NCI-H524 (cell line): ENCODE measurements around the gene HTT-AS.

Experiments
- DNase-seq, 2 experiments: peaks; one replicate each; lab custom pipeline; 2025; lab: John Stamatoyannopoulos, UW

Gene HTT-AS

DNA sequence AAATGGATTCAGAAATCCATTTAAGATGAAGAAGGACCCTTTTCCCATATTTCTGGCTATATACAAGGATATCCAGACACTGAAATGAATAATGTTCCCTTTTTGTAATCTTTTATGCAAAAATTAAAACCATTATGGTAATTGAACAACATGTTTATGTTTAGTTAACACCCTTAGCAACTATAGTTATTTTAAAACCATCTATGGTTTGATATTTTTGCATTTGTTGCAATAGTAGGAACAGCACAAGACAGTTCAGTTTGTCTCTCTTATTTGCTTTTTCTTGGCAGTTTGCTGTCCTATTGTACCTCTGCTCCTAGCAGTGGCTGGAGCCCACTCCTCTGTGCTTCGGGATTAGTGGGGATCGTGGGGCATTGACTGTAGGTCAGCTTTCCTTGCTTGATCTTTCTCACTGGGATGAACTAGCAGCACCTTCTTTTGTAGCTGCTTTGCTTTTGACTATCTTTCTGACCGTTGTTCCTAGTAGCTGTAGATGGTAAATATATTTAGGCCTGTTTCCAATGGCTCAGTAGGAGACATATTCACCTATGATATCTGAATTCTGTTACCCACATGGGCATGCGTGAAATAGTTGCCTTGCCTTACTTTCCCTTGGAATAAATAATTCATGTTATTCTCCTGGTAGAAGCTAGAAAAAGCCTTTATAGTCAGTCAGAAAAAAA lies 12.9 kb upstream of the HTT-AS start:
- no peak for DNase-seq

DNA sequence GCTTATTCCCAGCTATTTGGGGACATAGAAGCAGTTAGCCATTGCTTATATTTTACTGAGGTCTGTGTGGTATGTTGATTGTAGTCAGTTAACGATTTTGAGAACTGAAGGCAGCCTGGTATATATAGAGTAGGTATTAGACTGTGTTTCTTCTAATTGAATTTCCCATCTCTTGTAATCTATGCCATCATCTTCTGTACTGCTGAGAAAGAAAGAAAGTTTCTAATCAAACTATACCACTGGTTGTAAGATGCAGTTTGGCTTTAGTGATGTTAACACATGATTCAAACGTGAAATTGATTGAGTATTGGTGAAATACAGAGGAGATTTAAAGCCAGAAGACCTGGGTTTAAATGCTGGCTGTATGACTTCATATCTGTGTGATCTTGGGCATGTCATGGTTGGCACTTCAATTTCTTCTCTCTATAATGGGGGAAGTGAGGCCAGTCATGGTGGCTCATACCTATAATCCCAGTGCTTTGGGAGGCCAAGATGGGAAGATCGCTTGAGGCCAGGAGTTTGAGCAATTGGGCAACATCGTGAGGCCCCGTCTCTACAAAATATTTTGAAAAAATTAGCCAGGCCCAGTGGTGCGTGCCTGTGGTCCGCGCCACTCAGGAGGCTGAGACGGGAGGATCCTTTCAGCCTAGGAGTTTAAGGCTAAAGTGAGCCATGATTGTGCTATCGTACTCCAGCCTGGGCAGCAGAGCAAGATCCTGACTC lies 11.8 kb upstream of the HTT-AS start:
- no peak for DNase-seq

DNA sequence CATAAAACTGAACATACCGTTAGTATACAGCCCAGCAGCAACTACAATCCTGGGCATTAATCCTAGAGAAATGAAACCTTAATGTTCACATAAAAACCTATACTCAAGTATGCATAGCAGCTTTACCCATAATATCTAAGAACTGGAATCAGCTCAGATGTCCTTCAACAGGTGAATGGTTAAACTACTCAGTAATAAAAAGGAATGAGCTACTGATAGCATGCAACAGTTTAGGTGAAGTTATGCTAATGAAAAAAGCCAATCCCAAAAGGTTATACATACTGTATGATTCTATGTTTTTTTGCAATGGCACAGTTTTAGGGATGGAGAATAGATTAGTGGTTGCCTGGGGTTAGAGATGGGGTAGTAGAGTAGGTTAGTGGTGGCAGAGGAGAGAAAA lies 9.4 kb upstream of the HTT-AS start:
- DNase-seq, result no peak

DNA sequence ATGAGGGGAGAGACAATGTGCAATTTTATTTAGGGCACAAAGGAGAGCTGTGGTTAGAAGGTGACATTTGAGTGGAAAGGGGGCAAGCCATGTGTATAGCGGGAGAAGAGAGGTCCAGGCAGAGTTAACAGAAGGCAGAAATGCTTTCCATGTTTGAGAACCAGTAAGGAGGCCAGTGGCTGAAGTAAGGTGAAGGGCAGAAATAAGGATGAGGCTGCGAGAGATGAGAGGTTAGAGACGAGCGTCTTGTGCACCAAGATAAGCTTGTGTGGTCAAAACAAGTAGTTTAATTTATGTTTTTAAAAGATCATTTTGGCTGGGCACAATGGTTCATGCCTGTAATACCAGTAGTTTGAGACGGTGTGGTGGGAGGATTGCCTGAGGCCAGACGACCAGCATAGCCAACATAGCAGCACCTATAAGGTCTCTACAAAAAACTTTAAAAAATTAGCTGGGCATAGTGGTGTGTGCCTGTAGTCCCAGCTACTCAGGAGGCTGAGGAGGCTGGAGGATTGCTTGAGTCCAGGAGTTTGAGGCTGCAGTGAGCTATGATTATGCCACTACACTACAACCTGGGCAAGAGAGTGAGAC lies 8.7 kb upstream of the HTT-AS start:
- no peak for DNase-seq

DNA sequence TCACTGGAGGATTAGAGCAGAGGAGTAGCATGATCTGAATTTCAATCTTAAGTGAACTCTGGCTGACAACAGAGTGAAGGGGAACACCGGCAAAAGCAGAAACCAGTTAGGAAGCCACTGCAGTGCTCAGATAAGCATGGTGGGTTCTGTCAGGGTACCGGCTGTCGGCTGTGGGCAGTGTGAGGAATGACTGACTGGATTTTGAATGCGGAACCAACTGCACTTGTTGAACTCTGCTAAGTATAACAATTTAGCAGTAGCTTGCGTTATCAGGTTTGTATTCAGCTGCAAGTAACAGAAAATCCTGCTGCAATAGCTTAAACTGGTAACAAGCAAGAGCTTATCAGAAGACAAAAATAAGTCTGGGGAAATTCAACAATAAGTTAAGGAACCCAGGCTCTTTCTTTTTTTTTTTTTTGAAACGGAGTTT lies 5.4 kb upstream of the HTT-AS start:
- DNase-seq, result no peak

DNA sequence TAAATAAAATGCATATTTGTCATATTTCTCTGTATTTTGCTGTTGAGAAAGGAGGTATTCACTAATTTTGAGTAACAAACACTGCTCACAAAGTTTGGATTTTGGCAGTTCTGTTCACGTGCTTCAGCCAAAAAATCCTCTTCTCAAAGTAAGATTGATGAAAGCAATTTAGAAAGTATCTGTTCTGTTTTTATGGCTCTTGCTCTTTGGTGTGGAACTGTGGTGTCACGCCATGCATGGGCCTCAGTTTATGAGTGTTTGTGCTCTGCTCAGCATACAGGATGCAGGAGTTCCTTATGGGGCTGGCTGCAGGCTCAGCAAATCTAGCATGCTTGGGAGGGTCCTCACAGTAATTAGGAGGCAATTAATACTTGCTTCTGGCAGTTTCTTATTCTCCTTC lies 3.5 kb upstream of the HTT-AS start:
- DNase-seq, result no peak

DNA sequence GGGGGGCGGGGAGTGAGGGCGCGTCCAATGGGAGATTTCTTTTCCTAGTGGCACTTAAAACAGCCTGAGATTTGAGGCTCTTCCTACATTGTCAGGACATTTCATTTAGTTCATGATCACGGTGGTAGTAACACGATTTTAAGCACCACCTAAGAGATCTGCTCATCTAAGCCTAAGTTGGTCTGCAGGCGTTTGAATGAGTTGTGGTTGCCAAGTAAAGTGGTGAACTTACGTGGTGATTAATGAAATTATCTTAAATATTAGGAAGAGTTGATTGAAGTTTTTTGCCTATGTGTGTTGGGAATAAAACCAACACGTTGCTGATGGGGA lies 1.3 kb upstream of the HTT-AS start:
- no peak for DNase-seq

DNA sequence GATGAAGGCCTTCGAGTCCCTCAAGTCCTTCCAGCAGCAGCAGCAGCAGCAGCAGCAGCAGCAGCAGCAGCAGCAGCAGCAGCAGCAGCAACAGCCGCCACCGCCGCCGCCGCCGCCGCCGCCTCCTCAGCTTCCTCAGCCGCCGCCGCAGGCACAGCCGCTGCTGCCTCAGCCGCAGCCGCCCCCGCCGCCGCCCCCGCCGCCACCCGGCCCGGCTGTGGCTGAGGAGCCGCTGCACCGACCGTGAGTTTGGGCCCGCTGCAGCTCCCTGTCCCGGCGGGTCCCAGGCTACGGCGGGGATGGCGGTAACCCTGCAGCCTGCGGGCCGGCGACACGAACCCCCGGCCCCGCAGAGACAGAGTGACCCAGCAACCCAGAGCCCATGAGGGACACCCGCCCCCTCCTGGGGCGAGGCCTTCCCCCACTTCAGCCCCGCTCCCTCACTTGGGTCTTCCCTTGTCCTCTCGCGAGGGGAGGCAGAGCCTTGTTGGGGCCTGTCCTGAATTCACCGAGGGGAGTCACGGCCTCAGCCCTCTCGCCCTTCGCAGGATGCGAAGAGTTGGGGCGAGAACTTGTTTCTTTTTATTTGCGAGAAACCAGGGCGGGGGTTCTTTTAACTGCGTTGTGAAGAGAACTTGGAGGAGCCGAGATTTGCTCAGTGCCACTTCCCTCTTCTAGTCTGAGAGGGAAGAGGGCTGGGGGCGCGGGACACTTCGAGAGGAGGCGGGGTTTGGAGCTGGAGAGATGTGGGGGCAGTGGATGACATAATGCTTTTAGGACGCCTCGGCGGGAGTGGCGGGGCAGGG lies 711 bp upstream of the HTT-AS start:
- peak; percentile 48 to 67 for DNase-seq

DNA sequence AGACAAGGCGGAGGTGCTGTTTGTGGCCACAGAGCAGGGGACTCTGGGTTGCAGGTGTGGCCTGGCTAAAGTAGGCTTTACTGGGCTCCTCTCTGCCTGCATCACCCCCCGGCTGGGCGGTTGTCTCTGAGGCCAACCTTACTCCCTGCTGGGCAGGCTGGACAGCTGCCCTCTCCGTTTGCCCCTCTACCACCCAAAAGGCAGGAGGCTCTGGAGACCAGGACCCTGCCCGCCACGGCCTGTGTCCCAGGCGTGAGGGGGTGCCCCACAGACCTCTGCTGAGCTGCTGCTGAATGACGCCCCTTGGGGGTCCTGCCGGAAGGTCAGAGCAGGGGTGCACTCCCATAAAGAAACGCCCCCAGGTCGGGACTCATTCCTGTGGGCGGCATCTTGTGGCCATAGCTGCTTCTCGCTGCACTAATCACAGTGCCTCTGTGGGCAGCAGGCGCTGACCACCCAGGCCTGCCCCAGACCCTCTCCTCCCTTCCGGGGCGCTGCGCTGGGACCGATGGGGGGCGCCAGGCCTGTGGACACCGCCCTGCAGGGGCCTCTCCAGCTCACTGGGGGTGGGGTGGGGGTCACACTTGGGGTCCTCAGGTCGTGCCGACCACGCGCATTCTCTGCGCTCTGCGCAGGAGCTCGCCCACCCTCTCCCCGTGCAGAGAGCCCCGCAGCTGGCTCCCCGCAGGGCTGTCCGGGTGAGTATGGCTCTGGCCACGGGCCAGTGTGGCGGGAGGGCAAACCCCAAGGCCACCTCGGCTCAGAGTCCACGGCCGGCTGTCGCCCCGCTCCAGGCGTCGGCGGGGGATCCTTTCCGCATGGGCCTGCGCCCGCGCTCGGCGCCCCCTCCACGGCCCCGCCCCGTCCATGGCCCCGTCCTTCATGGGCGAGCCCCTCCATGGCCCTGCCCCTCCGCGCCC lies 920 bp downstream of the HTT-AS start:
- DNase-seq, result peak in 1 of 2 experiments; percentile 36

DNA sequence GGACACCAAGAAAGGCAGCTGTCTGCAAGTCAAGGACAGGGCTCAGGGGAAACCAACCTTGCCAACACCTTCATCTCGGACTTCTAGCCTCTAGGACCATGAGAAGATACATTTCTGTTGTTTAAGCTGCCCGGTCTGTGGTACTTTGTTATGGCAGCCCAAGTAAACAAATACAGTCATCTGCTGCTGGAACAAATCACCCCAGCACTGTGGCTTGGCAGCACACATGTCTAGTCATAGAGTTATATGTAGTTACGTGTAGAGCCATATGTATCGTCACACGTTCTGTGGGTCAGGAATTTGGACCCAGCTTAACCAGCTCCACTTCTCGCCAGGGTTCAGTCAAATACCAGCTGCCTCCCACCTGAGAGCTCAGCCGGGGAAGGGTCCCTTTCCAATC lies 2.5 kb downstream of the HTT-AS start:
- DNase-seq, result no peak

DNA sequence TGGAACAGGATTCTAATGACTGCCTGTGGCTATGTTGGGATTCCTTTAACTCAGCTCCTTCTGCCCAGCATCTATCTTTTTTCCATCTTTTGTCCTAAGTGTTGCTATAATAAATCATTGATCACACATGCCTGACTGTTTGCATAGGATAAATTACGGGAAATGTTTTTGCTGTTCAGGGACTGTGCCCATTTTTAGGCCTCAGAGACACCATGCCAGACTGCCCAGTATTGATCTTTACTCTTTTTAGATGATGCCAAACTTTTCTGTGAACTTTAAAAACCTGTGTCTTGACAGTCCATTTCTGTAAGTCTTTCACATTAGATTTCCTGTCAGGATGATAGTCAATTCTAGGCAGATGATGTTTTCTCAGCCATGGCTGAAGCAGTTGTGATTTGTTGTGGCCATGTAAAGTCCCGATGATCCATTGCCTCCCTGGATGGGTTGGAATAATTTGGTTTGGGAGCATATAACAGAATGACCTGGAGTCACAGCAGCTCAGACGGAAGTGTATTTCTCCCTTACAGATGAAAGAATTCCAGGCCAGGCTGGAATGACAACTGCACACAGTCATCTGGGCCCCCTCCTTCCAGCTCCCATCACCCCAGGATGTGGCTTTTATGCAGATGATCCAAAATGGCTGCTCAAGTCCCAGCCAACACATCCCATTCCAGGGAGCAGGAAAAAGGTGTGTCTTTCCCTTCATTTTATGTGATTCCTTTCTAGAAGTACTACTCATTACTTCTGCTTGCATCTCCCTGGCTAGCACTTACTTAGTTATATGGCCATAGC lies 3.4 kb downstream of the HTT-AS start:
- no peak for DNase-seq

DNA sequence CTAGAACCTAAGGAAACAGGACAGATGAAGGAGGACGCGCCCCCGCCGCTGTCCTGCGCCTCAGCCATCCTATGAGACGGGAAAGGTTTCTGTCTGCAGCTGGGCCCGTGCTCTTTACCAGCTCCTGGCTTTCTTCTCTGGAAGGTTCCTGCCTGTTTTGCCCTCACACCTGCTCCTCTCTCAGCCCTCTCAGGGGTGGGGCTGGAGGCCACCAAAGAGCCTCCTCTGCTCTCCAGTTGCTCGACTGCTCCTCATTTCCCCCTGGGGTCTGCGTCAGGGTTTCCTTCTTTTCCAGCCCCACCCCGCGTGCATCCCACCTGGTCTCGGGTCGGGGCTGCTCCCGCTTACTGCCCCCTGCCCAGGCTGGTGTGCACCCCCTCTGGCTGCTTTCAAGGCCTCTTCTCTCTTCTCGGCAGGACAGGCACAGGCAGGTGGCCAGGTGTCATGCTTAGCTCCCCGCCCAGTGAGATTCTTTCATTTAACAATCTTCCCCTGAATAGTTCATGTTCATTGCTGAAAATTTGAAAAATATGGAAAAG lies 4.6 kb downstream of the HTT-AS start:
- no peak for DNase-seq

DNA sequence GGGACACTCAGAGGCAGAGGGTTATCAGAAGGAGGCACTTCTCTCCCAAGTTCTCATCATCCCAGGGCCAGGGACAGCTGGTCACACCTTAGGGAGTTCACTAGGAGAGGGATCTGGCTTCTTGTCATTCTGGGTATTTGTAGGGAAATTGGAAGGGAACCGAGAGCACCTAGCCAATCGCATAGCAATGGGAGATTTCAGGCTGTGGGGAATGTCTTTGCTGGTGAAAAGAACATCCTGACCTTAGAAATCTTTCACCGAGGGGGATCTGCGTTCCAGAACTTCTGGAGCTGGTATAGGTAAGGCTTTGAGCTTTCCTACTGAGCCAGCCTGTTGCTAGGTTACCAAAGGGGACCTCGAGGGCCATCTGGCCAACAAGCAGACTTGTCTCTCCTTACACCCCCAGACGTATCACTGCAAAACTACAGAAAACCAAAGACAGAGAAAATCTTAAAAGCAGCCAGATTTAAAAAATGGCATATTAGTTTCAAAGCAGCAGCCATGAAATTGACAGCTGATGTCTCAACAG lies 6.8 kb downstream of the HTT-AS start:
- peak; percentile 29 to 79 for DNase-seq

DNA sequence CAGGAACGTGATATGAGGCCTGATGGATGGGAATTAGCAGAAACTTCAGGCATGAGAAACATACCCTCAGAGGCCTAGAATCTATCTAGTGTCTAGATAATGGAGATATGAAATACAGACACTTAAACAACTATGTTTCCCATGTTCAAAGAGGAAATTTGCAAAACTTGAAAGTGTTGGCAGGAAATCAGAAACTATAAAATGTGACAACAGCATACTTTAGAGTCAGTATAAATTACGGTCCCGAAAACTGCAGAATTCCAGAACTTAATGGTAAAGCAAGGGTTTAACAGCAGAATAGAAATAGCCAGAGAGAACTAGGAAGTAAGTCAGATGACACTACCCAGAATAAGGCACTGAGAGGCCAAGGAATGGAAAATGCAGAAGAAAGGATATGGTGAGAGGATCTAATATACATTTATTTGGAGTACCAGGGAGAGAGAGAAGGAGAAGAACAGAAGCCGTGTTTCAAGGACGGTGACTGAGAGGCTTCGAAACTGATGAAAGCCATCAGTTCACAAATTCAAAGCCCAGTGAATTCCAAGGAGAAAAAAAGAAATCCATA lies 7.4 kb downstream of the HTT-AS start:
- DNase-seq, result no peak

DNA sequence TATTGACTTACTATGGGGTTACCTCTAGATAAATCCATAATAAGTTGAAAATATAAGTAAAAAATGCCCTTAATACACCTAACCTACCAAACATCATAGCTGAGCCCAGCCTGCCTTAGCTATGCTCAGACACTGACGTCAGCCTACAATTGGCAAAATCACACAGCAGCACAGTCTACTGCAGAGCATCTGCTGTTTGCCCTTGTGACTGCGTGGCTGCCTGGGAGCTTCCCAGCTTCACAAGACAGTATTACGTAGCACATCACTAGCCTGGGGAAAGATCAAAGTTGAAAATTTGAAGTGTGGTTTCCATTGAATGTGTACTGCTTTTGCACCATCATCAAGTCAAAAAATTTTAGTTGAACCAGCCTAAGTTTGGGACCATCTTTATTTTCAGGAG lies 8.8 kb downstream of the HTT-AS start:
- no peak for DNase-seq

DNA sequence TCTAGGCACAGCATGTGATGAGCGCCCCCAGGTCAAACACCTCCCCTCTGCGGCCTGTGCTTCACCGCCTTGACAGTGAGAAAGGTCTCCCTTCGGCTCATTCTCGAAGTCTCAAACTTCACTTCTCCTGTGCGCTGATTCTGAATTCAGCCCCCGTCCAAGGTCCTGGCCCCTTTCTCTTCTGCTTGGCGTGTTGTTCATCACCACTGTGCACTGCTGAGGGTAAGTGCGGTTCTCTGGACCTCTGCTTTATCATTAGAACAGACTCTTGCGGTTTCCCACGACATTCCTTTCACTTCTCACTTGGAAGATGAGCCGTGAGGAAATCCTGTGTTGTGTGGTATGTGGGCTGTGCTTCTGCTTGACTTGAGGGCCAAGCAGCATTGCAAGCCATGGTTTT lies 11.9 kb downstream of the HTT-AS start:
- DNase-seq, result no peak

DNA sequence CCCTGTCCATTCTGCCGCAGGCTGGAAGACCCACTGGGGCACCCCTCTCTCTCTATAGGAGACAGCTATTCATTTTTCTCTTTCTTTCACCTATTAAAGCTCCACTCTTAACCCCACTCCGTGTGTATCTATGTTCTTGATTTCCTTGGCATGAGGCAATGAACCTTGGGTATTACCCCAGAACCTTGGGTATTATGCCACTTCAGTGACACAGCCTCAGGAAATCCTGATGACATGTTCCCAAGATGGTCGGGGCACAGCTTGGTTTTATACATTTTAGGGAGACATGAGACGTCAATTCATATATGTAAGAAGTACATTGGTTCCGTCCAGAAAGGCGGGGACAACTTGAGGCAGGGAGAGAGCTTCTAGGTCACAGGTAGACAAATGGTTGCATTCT lies 13.4 kb downstream of the HTT-AS start:
- no peak for DNase-seq

DNA sequence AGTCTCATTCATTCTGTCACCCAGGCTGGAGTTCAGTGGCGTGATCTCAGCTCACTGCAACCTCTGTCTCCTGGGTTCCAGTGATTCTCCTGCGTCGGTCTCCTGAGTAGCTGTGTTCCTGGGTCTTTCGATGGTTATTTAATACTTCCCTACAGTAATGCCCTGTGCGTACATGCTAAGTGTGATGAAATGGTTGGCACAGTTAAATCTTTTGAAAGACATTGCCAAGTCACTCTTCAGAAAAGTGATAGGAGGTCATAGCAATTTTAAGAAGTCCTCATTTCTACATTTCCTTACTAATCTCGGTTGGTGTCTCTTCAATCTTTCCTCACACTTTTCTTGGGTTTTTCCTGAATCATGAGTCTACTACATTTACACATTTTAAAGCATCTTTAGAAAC lies 14.4 kb downstream of the HTT-AS start:
- DNase-seq, result no peak

DNA sequence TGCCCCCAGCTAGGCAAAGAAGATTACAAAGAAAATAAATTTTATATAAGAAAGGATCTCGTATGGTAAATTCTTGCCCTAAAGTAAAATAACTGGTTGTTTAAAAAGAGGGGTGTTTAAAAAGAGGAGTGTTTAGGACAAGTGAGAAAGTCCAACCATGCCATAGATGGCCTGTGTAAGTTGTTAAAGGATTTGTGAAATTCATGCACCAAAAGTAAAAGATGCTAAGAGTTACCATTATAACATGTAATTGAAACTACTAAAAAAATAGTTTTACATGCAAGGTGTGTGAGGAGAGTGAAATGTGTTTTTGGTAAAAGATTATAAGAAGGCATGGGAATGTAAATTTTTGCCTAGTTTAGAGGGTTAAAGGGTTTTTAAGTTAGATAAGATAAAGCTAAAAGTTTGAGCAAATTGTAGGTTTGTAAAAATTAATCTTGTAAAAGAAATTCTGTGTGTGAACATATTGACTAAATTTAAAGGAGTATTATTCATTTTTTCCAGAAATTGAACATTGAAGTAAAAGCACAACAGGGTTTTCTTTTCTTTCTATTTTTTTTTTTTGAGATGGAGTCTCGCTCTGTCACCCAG lies 20.1 kb downstream of the HTT-AS start:
- DNase-seq, result no peak
